Glomerular endothelial cell (primary cell): ENCODE data around the gene PARP8. TPM values are rescaled to one million over a fixed set of nuclear protein-coding genes. Genes with fewer than 3 reads are reported as not detected.

Source experiments
- DNase-seq: peaks from one replicate; pipeline ENCODE4 v3.0.0-alpha.2; 2011; ENCODE audit warnings: low read depth, low spot score; ENCODE audit errors: extremely low read depth
- total RNA-seq: library from RNA; depleted of rRNA; stranded (reverse); fragments of >200 nt; gene quantifications from 2 replicates; pipeline ENCODE4 v1.2.3, GENCODE V29; 2015

Gene PARP8
- total RNA-seq, 1 donor from 2014 or later: 2.0 TPM

- no peak for DNase-seq
These were observed 57.8 kb downstream of the PARP8 start for GRCh38 chr5:50724262-50724661.

GRCh38 chr5:50725800-50726474 lies 59.5 kb downstream of the PARP8 start:
- DNase-seq: no peak

GRCh38 chr5:50726475-50727148 lies 60.2 kb downstream of the PARP8 start:
- DNase-seq: no peak

- DNase-seq: no peak
These were observed 60.7 kb downstream of the PARP8 start for GRCh38 chr5:50727149-50727496.

GRCh38 chr5:50727845-50728244 lies 61.4 kb downstream of the PARP8 start:
- no peak for DNase-seq

- no peak for DNase-seq
These were observed 63.9 kb downstream of the PARP8 start for GRCh38 chr5:50730336-50730735.

GRCh38 chr5:50730841-50731240 lies 64.4 kb downstream of the PARP8 start:
- DNase-seq: no peak

GRCh38 chr5:50733741-50734140 lies 67.3 kb downstream of the PARP8 start:
- no peak for DNase-seq

- no peak for DNase-seq
These were observed 72.4 kb downstream of the PARP8 start for GRCh38 chr5:50738864-50739263.

- DNase-seq: no peak
These were observed 74.4 kb downstream of the PARP8 start for GRCh38 chr5:50740832-50741231.

- no peak for DNase-seq
These were observed 78.3 kb downstream of the PARP8 start for GRCh38 chr5:50744776-50745175.

- DNase-seq: no peak
These were observed 78.9 kb downstream of the PARP8 start for GRCh38 chr5:50745221-50745910.

GRCh38 chr5:50749181-50749580 lies 82.7 kb downstream of the PARP8 start:
- no peak for DNase-seq

- no peak for DNase-seq
These were observed 83.4 kb downstream of the PARP8 start for GRCh38 chr5:50749873-50750272.

GRCh38 chr5:50751064-50751657 lies 84.7 kb downstream of the PARP8 start:
- DNase-seq: no peak

- DNase-seq: no peak
These were observed 86.4 kb downstream of the PARP8 start for GRCh38 chr5:50752800-50753199.

GRCh38 chr5:50759526-50760270 lies 93.3 kb downstream of the PARP8 start:
- DNase-seq: no peak

- no peak for DNase-seq
These were observed 96.9 kb downstream of the PARP8 start for GRCh38 chr5:50763351-50763750.

GRCh38 chr5:50763846-50764245 lies 97.4 kb downstream of the PARP8 start:
- no peak for DNase-seq

- DNase-seq: no peak
These were observed 99.6 kb downstream of the PARP8 start for GRCh38 chr5:50766042-50766441.

- no peak for DNase-seq
These were observed 100.0 kb downstream of the PARP8 start for GRCh38 chr5:50766462-50766861.
